Suppressor macrophage (primary cell): ENCODE measurements around the gene TRAPPC14.
"Not testable (repeated sequence)": the region's sequence is repeated elsewhere in the genome, so short reads cannot be mapped to it uniquely, and the experiment has no call there.

Experiments
- DNase-seq, 4 experiments: peaks; one replicate each; pipeline ENCODE4 v3.0.0-alpha.2; 2020 to 2022
- total RNA-seq, 17 experiments: gene quantifications; one replicate each; lab custom pipeline; 2026; ENCODE audit warnings: mixed read lengths in 6 of 17, inconsistent platforms in 3 of 17; lab: John Stamatoyannopoulos, UW

The TRAPPC14 gene, protein sequence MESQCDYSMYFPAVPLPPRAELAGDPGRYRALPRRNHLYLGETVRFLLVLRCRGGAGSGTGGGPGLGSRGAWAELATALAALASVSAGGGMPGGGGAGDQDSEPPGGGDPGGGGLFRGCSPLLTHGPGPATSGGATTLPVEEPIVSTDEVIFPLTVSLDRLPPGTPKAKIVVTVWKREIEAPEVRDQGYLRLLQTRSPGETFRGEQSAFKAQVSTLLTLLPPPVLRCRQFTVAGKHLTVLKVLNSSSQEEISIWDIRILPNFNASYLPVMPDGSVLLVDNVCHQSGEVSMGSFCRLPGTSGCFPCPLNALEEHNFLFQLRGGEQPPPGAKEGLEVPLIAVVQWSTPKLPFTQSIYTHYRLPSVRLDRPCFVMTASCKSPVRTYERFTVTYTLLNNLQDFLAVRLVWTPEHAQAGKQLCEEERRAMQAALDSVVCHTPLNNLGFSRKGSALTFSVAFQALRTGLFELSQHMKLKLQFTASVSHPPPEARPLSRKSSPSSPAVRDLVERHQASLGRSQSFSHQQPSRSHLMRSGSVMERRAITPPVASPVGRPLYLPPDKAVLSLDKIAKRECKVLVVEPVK
- 7.0 to 24.5 (median 13.4) reads per million in 17 experiments for total RNA-seq

DNA sequence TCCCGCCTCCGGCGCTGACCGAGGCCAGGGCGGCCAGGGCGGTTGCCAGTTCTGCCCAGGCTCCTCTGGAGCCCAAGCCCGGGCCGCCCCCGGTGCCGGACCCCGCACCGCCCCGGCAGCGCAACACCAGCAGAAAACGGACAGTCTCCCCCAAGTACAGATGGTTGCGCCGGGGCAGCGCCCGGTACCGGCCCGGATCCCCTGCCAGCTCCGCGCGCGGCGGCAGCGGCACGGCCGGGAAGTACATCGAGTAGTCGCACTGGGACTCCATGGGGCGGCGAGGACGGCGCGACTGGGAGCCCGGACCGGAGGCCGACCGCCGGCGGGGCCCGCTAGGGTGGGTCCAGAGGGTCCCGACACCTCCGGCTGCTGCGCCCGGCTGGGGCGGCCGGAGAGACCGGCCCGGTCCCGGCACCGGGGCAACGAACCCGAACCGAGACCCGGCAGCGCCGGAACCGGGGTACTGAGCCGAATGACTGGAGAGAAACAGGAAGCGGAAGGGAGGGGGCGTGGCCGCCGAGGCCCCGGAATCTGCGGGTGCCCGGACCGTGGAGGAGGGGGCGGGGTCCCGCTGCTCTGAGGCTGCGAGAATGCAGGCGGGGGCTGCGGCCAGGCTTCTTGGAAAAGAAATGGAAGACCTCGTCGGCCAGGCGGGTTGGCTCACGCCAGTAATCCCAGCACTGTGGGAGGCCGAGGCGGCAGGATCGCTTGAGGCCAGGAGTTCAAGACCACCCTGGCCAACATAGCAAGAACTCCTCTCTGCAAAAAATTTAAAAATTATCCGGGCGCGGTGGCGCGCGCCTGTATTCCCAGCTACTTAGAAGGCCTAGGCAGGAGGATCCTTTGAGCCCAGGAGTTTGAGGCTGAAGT lies at the start of gene TRAPPC14:
Gene TRAPPC14 (minus strand): TSS at position 495 of the 870 bp plus-strand sequence. CDS start 224 bp downstream, at position 271.
- peak; percentile 86 to 95 (median 90) for DNase-seq

DNA sequence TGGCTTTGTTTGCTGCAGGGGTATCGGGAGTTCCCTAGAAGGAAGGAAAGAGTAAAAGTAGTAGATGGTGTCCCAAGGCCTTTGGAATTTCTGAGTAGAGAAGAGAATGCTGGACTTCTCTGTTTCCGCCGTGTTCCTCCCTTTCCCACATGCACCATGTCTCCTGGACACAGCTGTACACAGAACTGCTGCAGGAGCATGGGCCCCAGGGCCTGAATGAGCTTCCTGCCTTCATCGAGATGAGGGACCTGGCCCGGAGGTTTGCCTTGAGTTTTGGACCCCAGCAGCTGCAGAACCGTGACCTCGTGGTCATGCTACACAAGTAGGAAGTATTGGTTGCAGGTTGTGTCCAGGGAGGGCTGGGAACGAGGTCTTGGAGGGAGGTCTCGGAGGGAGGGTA lies 45.9 kb upstream of the TRAPPC14 start:
- no peak for DNase-seq

DNA sequence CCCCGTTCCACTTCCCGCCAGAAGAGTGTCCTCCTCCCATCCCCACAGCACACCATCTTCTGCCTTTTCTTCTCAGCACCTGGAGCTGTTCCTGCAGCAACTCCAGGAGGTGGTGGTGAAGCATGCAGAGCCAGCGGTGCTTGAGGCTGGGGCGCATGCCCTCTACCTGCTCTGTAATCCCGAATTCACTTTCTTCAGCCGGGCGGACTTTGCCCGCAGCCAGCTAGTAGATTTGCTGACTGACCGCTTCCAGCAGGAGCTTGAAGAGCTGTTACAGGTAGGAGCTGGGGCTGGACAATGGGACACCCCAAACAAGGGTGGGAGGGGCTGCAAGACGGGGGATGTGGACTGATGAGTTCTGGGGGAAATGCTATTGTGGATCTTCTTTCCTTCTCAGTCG lies 42.2 kb upstream of the TRAPPC14 start:
- no peak for DNase-seq

DNA sequence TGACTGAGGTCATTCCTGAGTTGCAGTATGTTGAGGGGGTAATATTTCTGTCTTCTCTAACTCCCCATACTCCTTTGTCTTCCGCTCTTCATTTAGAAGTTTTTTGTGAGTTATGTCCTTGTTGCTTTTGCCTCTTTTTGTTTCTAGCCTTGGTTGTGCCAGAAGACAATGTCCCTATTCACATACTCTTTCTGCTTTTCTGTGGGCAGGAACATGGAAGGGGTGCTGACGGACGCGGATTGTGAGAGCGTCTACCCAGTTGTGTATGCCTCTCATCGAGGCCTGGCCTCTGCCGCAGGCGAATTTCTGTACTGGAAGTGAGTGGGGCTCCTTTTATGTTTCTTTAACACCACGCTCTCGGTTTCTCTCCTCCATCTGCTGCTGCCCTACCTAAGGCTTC lies 39.7 kb upstream of the TRAPPC14 start:
- no peak for DNase-seq

DNA sequence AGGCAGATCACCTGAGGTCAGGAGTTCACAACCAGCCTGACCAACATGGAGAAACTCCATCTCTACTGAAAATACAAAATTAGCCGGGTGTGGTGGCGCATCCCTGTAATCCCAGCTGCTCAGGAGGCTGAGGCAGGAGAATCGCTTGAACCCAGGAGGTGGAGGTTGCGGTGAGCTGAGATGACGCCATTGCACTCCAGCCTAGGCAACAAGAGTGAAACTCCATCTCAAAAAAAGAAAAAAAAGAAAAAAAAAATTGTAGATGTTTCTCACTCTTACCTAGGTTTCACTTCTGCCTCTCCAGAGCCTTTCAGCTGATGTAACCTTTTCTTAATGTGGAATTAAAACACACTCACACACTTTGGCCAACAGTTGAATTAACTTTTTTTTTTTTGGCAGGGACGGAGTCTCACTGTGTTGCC lies 37.4 kb upstream of the TRAPPC14 start:
- not testable (repeated sequence) for DNase-seq

DNA sequence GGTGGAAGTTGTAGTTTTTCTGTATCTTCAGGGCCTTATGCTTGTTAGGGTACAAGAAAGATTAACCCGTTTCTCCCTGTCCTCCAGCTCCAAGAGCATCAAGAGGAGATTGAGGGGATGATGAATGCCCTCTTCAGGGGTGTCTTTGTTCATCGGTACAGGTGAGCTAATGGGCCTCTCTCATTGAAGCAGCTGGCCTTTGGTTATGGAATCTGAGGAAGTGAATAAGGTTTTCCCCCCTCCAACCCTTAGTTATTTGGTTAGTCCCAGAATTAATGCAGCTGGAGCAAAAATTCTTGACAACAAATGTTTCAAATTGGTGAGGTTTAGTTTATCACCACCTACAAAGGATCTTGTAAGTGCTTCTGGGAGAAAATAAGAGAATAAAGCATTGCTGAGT lies 36.7 kb upstream of the TRAPPC14 start:
- DNase-seq, result no peak

DNA sequence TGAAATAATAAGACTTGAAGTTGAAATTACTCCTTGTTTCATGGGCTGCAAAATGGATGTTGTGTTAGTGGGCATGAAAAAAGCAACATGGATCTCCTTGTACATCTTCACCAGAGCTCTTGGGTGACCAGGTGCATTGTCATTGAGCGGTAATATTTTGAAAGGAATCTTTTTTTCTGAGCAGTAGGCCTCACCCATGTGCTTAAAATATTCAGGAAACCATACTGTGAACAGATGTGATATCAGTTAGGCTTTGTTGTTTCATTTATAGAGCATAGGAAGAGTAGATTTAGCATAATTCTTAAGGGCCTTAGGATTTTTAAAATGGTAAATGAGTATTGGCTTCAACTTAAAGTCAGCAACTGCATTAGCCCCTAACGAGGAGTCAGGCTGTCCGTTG lies 34.4 kb upstream of the TRAPPC14 start:
- no peak for DNase-seq

DNA sequence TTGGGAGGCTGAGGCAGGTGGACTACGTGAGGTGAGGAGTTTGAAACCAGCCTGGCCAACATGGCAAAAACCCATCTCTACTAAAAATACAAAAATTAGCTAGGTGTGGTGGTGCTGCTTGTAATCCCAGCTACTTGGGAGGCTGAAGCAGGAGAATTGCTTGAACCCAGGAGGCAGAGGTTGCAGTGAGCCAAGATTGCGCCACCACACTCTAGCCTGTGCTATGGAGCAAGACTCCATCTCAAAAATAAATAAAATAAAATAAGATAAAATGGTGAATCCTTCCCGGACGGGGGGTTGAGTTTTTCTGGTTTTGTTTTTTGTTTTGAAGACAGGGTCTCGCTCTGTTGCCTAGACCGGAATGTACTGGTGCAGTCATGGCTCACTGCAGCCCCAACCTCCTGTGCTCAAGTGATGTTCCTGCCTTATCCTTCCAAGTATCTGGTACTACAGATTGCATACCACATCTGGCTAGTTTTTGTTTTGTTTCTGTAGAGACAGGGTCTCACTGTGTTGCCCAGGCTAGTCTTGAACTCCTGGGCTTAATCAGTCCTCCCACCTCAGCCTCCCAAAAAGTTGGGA lies 33.8 kb upstream of the TRAPPC14 start:
- DNase-seq, result not testable (repeated sequence)

DNA sequence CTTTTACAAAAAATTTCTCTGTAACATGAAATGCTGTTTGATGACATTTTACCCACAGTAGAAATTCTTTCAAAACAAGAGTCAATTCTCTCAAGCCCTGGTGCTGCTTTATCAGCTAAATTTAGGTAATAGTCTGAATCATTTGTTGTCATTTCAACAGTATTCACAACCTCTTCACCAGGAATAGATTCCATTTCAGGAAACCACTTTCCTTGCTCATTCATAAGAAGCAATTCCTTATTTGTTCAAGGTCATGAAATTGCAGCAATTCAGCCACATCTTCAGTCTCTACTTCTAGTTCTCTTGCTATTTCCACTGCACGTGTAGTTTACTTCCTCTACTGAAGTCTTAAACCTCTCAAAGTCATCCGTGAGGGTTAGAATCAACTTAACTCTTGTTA lies 33.3 kb upstream of the TRAPPC14 start:
- DNase-seq, result peak; percentile 22 to 82 (median 58)

DNA sequence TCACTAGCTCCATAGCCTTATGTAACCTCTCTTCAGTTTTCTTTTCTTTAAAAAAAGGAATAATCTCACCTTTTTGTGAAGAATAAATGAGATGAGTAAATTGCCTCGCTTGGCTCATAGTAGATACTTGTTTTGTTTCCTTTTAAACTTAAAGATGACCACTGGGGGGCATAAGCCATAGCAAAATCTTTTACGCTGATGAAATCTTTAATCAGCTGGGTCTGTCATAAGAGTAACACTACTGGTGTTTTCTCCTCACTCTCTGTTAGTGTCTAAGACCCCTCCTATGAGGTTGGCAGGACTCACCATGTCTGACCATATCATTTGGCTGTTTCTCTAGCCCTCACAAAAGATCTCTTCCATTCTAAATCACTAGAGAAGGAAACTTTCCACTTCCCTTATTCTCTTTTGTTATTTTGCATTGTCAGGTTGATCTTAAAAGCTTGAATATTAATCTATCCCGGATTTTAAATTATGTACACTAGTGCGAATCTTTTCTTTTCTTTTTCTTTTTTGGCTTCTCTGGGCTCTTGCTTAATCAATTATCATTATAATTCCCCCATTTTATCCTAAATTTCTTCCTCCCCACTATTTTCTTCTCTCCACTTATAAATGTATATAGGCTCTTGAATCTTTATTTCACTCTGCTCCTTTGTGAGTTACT lies 31.7 kb upstream of the TRAPPC14 start:
- DNase-seq, result peak; percentile 25 to 63 (median 42)

DNA sequence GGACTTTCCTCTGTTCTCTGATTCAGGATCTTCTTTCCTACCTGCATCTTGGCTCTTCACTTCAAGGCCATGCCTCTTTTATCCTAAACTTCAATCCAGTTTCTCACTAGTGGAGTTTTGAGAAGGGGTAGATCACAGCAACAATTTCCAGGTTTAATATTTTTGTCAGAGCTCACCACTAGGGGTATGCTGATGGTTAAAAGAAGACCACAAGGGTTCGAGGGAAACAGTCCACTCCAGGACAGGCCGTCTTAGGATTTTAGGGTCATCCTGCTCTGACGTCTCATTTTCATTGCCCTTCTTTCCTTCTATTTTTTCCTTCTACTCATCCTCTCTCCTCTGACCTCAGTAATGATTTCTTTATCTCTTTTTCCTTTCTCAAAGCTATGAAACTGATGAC lies 30.5 kb upstream of the TRAPPC14 start:
- DNase-seq, result no peak

DNA sequence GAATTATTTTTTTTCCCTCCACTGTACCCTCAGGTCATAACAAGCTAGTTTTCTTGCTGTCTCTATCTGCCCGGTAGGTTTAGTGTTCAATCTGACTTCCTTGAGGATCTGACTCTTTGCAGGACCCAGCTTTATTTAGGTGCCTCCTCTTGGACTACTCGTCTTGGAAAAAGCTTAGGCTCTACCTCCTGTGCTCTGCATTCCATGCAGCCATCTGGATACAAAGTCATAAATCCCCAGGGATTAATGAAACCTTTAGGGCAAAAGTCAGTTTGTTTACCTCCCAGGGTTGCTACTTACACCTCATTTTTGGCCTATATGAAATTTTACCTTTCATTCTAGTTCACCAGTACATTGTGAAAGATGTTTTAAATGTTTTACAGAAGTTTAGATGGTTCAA lies 27.2 kb upstream of the TRAPPC14 start:
- no peak for DNase-seq

DNA sequence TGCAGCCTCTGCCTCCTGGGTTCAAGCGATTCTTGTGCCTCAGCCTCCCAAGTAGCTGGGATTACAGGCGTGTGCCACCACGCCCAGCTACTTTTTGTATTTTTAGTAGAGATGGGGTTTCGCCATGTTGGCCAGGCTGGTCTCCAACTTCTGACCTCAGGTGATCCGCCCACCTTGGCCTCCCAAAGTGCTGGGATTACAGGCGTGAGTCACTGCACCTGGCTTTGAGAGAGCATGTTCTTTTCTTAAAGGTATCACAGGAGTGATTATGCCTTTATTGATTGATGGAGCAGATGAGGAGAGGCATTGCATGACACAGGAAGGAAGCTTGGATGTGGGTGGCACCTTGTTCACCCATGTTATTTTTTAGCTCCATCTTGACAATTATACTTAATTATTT lies 24.6 kb upstream of the TRAPPC14 start:
- not testable (repeated sequence) for DNase-seq

DNA sequence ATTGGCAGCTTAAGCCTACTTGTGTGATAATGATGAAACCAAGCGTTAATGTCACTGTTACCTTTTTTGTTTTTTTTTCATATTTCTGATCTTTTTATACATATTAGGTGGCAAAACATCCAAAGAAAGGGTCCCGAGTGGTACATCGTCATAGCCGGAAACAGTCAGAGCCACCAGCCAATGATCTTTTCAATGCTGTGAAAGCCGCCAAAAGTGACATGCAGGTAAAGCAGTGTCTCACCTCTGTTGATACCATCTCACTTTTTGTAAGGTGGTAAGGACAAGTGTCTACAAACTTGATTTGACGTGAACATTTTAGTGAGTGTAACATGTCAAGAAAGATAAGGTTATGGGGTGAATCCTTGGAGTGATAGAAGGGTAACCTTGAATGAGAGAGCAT lies 24.1 kb upstream of the TRAPPC14 start:
- DNase-seq, result not testable (repeated sequence)

DNA sequence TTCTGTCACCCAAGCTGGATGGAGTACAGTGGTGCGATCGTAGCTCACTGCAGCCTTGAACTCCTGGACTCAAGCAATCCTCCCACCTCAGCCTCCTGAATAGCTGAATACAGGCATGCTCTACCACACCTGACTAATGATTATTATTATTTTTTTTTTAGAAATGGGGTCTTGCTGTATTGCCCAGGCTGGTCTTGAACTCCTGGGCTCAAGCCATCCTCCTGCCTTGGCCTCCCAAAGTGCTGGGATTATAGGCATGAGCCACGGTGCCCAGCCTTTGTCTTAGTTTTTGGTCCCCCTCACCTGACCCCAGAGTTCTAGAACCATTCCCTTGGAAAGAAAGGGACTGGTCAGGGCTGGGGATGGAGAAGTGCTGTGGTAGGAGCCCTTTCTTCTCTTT lies 21.6 kb upstream of the TRAPPC14 start:
- not testable (repeated sequence) for DNase-seq

DNA sequence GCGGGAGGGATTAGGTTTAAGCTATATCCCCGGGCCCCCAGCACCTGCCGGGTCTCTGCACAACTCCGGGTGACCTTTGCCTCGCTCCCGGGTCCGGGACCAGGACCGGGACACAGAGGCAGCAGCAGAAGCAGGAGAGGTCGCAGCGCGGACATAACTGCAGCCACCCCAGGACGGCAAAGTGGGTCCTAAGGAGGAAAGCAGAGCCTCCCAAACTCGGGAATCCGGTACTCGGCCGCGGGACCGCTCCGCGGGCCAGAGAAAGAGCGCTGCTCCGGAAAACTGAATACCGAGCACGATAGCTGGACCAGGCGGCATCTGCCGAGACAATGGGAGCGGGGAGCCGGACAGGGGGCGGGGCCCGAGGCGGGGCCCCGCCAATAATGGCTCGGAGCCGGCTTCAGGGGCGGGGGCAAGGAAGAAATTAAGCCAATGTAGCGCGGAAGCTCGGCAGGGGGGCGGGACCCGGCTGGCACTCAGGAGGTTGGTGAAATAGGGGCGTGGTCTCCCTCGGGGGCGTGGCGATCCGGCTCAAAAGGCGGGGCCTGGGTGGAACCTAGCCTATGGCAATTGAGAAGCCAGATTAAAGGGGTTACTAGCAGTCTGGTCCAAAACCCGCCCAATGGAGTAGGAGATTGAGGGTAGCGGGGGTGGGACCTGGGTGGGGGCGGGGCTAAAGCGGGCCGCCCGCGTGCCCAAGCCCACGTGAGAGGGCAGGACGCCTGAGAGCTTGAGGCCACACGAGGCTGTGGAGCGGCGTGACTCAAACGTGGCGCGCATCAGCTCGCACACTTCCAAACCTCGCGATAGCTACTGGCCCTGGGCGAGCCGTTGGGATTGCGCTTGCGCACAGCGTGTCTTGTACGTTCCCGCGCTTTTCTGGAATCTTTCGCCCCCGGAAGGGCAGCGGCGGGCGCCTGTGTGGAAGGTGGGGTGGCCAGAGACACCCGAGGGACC lies 18.8 kb upstream of the TRAPPC14 start, which contains the start of the genes GPC2 and STAG3:
Gene GPC2 (minus strand): TSS at position 337 of the 957 bp plus-strand sequence. CDS start 182 bp downstream, at position 155.
Gene STAG3 (plus strand): TSS at position 874 of the 957 bp plus-strand sequence. CDS start 2,639 bp downstream, outside the sequence.
- peak; percentile 97 to 99 (median 98) for DNase-seq

DNA sequence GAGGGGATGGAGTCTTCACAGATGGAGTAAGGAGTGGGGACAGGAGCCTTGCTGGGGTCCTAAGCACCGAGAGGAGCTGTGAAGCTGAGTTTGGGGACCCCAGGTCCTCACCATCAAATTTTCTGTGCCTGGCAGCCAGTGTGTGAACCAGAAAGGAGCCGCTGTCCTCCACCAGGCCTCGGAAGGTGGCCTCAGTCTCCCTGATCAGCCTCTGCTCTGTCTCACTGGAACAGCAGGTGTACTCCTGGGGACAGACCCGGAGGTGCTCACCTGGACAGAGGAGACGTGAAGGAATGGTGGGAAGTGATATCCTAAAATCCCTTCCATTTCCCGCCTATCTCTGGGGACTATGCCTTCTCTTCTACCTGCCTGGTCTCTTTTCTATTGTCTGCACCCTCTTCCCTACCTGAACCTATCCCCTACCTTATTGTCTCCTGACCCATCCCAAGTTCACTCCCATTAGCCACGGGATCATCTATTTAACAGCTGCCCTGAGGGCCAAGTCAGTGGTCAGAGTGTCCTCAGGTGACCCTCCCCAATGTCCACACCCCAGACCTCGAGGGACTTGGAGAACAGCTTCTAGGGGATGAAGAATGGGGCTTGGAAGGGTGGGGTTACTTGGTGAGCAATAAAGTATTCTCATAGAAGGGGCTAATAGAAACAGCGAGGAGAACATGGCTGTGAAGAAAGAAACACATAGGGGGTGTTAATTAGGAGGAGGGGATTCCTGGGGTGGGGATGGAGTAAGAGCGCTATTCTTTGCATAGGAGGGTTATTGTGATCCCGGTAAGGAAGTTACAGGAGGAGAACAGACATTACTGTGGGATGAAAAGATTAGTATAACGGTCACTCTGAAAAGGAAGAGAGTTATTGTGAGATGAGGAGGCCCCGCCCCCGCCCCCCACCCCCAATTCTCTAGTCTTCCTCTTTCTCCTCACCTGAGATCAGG lies 17.8 kb upstream of the TRAPPC14 start:
- no peak for DNase-seq

DNA sequence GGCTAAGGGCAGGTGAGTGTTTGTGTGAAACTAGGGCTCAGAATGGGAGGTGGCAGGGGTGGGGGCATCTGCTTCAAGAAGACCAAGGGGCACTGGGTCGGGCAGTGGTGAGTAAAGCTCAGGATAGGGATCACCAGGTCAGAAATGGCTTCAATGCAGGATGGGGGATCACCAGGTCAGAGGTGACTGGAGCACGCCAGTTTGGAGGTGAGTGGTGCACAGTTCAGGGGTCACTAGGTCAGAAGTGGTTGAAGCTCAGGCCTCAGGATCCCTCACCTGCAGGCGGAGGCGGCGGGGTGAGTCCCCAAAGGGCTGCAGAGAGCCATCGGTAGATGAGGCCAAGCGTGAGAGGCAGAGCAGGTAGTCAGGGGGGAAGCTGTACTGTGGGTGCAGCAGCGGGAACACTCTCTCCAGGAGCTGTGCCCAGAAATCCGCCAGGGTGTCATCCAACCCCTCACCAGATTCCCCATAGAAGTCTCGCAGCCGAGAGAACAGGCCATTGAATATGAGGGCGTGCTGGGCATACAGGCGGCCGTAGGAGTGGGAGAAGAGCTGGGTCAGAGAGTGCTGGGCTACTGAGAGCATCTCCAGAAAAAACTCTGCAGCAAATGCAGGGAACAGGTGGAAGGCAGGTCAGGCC lies 16.9 kb upstream of the TRAPPC14 start:
- DNase-seq, result no peak

DNA sequence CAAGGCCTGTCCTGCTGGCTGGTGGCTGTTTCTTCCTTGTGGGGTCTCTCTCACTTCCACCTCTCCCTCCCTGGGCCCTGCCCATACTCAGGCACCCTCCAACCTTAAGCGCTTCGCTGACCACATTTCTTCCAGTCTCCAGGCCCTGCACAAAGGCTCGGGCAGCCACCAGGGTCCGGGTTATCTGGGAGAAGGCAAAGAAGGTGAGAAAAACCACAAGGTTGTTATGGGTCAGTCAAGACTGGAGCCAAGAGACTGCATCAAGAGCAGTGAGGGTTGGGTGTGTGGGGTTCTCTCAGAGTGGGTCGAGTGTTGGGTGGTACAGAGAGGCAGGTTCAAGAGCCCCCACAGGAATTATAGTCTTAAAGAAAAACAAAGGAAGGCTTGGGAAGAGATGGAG lies 16.1 kb upstream of the TRAPPC14 start:
- no peak for DNase-seq
